Measurements from ENCODE around the gene ITGB7.
"Not testable (repeated sequence)": the region's sequence is repeated elsewhere in the genome, so short reads cannot be mapped to it uniquely, and the experiment has no call there.

The ITGB7 gene

GRCh38 chr12:53195516-53196420, 11.3 kb downstream of the ITGB7 start:
- FAIRE-seq, result no peak

- no peak for FAIRE-seq
These were observed 12.1 kb downstream of the ITGB7 start for GRCh38 chr12:53194973-53195372.

- no peak for FAIRE-seq
These were observed 12.9 kb downstream of the ITGB7 start for GRCh38 chr12:53193985-53194716.

GRCh38 chr12:53193040-53193439, 14.0 kb downstream of the ITGB7 start:
- no peak for FAIRE-seq

- no peak for FAIRE-seq
These were observed 14.5 kb downstream of the ITGB7 start for GRCh38 chr12:53192531-53193021.

GRCh38 chr12:53191885-53192530, 15.0 kb downstream of the ITGB7 start:
- no peak for FAIRE-seq

GRCh38 chr12:53191096-53191884, 15.8 kb downstream of the ITGB7 start:
- no peak for FAIRE-seq

GRCh38 chr12:53190108-53190729, 16.8 kb downstream of the ITGB7 start:
- no peak for FAIRE-seq

- no peak for FAIRE-seq
These were observed 19.7 kb downstream of the ITGB7 start for GRCh38 chr12:53187145-53187899.

- FAIRE-seq, result no peak
These were observed 20.3 kb downstream of the ITGB7 start for GRCh38 chr12:53186745-53187144.

GRCh38 chr12:53185582-53186153, 21.4 kb downstream of the ITGB7 start:
- no peak for FAIRE-seq

- FAIRE-seq, result no peak
These were observed 22.2 kb downstream of the ITGB7 start for GRCh38 chr12:53184828-53185227.

- FAIRE-seq, result no peak
These were observed 24.1 kb downstream of the ITGB7 start for GRCh38 chr12:53182903-53183302.

- no peak for FAIRE-seq
These were observed 25.1 kb downstream of the ITGB7 start for GRCh38 chr12:53181935-53182334.

- FAIRE-seq, result no peak
These were observed 26.0 kb downstream of the ITGB7 start for GRCh38 chr12:53180931-53181645.

GRCh38 chr12:53180220-53180930, 26.7 kb downstream of the ITGB7 start, which contains the start of the genes CSAD and ZNF740:
Gene CSAD (minus strand): TSS chr12:53180925. CDS start chr12:53173470, 7,455 bp downstream.
Gene ZNF740 (plus strand): TSS chr12:53180722. CDS start chr12:53181984, 1,262 bp downstream.
- no peak for FAIRE-seq

GRCh38 chr12:53179687-53180219, 27.3 kb downstream of the ITGB7 start:
- no peak for FAIRE-seq

- FAIRE-seq, result not testable (repeated sequence)
These were observed 28.2 kb downstream of the ITGB7 start for GRCh38 chr12:53178803-53179202.

- not testable (repeated sequence) for FAIRE-seq
These were observed 29.6 kb downstream of the ITGB7 start for GRCh38 chr12:53177447-53177846.
